ENCODE measurements around the gene C1orf21.

GRCh38 chr1:184672013-184672726 lies 285.3 kb downstream of the C1orf21 start:
- TF ChIP-seq RARB (CRISPR knock-in tag; IDR thresholded peaks at IDR 0.05) (no peak), CREB5 (CRISPR knock-in tag; IDR thresholded peaks at IDR 0.05; ENCODE audit: low read depth) (no peak), PPARA (CRISPR knock-in tag; IDR thresholded peaks at IDR 0.05; ENCODE audit: borderline replicate concordance) (no peak), PATZ1 (CRISPR knock-in tag; IDR thresholded peaks at IDR 0.05; ENCODE audit: borderline replicate concordance) (no peak), BACH2 (CRISPR knock-in tag; IDR thresholded peaks at IDR 0.05; ENCODE audit: borderline replicate concordance) (no peak), OSR1 (CRISPR knock-in tag; IDR thresholded peaks at IDR 0.05) (no peak), ZFP3 (CRISPR knock-in tag; IDR thresholded peaks at IDR 0.05) (no peak), TOX (CRISPR knock-in tag; IDR thresholded peaks at IDR 0.05; ENCODE audit: borderline replicate concordance) (no peak), ZFP30 (CRISPR knock-in tag; IDR thresholded peaks at IDR 0.05) (no peak), TSHZ2 (CRISPR knock-in tag; IDR thresholded peaks at IDR 0.05) (no peak), ISL1 (CRISPR knock-in tag; IDR thresholded peaks at IDR 0.05) (no peak), CSDC2 (CRISPR knock-in tag; IDR thresholded peaks at IDR 0.05) (no peak)
